ENCODE data around the gene PRKCB.
A peak's percentile ranks its signal among the peaks of the same experiment; 100 is the strongest.

PRKCB gene

DNA sequence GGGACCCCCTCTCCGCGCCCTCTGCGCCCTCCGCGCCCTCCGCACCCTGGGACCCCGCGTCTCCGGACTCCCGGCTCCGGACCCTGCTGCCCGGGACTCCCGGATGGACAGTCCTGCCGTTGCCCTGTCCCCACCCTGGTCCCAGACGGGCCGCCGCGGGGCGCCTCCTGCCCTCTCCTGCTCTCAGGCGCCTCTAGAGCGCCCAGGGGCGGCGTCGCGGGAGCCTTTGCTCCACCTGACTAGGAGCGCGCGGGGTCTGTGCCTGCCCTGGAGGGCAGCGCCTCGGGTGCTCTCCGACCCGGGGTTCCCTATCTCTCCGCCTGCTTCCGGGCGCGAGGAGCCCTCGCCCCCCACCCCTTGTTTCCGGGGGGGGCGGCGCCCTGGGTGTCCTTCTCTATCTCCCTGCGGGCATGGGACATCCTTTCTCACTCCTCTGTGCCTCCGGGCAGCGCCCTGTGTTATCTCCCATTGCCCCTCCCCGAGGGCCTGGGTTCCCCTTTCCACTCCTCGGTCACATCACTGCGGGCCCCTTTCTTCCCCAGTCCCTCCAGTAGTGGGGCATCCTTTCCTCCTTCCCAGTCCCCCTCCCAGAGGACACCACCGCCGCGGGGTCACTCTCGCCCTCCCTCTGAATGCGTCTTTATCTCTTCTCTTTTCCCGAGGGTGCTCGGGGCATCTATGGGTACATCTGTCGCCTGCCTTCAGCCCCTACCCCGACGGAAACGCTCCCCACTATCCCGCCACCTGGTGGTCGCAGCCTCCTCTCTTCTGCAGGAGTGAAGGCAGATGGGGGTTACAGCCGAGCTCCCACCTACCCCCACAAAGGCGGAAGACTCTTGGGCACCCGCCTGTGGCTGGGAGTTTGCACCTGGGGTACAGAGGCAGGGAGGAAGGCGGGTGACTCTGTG lies 875 bp downstream of the PRKCB start:
- DNase-seq (ENCODE audit: low read depth), result peak; percentile 43

DNA sequence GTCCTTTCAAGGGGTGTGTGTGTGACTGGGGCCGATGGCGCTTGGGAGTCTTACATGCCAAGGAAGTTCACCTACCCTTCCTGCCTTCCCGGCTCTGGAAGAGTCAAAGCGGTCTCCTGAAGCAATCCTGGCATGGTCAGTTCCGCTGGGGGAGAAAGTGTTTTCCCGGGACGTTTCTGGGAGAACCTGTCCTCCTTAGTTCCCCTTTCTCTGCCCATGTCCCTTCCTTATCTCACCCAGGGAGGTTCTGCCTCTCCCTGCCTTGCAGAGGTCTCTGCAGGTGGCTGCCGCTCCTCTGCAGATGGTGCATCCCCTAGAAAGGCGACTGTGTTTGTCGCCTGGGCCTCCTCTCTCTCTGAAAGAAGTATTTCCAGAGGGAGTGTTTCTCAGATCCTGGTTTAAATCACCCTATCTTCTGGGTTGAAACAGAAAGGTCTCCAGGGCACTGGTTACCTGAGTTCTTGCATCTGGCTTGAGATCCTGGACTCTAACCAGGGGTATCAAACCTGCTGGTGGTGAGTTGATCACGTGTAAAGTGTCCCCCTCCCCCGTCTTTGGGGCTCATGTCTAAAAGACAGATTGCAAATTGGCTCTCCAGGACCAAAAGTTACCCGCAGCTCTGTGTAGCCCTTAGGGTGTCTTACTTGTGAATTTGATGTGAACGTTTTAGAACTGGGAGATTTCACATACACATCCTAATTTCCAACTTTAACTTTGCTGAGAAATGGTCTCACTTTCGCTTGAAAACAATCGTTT lies 1.9 kb downstream of the PRKCB start:
- no peak for DNase-seq (ENCODE audit: low read depth)

DNA sequence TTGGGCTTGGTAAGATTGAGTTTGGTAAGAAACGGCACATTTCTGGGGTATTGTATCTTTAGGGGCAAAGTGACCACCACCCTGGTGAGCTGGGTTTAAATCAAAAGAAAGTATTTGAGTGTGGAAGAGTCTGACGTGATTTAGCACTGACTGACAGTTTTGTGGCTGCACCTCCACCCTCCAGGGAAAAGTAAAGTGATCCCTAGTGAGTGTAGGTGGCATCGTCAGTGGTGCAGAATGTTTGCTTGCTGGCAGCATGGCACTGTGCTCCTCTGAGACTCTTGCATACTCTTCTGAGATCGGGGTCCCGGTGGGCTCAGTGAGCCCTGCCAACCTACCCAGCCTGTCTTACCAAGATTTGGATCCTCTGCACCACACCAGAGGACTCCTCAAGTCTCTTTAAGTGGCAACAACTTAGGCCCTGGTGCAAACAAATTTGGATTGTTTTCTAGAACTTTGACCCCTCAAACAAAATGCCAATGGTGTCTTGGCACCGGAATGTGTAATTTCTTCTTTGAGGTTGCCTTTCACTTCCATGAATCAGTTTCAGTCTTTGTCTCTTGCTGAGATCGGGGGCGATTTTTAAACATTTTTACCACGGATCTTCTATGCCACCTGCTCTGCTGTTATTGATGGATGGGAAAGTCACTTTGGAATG lies 2.8 kb downstream of the PRKCB start:
- DNase-seq (ENCODE audit: low read depth), result no peak

DNA sequence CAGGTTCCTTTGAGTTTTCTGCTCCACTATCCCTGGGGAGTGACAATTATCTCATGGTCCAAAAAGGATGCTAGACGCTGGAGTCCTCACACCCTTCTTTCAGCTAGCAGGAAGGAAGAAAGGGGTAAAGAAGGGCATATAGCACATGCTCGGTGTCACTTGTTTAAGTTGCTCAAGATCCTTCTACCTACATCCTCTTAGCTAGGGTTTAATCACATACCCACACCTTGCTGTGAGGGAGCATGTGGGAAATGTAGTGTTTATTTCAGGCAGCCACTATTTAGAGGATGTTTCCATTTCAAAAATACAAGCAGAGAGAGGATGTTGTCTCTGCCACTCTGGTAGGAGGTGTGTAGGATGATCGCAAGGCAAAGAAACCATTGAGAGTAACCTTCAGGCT lies 4.5 kb downstream of the PRKCB start:
- no peak for DNase-seq (ENCODE audit: low read depth)

DNA sequence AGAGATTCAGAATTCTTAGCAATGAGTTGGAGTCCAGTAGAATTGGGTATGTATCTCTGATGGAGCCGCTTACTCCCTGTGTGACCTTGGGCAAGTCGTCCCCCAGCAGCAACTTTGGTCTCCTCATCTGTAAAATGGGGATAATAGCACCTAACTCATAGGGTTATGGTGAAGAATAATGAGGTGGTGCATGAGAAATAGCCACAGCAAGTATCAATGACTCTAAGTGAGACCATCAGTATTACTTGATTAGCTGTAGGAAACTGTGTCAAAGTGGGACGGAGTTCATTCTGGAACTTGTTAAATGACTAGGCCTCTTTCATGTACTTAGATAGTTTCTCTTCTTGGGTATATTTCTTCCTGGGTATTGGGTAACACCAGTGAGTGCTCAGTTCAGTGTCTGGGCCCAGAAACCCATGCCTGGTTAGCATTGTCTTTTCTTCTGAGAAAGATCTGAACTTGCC lies 6.4 kb downstream of the PRKCB start:
- DNase-seq (ENCODE audit: low read depth), result no peak

DNA sequence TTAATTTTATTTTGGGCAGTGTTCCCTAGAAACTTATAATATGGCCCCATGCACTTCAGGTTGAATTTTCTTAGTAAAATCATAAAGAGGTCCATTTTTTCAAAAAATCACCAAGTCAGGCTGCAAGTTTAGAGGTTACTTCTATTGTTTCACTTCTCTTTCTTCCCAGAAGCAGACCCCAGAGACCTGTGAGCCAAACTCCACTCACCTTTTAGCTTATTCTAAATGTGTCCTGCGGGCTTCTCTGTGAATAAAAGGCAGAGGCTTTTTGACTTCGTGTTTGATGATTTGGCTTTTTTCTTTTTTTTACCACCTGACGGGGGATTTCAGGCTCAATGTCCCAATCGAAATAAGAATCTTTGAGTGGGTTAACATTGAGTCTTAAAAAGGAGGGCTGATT lies 7.4 kb downstream of the PRKCB start:
- no peak for DNase-seq (ENCODE audit: low read depth)

DNA sequence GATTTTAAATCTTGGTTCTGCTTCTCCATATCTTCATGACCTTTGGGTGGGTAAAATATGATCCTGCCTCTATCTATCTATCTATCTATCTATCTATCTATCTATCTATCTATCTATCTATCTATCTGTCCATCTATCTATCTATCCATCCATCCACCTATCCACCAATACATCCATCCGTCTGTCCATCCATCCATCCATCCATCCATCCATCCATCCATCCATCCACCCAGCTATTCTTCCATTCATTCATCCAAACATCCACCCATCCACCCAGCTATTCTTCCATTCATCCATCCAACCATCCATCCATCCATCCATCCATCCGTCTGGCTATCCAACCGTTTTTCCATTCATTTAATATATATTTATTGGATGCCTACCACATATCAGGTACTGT lies 11.5 kb downstream of the PRKCB start:
- DNase-seq (ENCODE audit: low read depth), result no peak

DNA sequence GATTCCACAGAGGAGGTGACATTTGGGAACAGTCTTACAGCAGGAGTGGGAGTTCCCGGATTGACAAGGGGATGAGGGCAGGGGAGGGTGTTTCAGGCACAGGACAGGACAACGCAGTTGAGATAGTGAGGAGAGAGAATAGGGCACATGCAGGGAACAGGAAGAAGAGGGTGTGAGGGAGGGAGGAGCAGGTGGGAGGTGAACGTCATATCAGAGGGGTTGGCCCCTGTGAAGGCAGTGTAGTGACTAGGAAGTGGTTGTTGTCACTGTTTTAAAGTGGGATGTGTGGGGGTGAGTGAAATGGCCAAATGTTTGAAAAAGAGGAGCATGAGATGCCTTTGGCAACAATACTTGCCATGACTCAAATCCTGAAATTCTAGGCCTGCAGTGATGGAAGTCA lies 12.2 kb downstream of the PRKCB start:
- peak; percentile 24 for DNase-seq (ENCODE audit: low read depth)

DNA sequence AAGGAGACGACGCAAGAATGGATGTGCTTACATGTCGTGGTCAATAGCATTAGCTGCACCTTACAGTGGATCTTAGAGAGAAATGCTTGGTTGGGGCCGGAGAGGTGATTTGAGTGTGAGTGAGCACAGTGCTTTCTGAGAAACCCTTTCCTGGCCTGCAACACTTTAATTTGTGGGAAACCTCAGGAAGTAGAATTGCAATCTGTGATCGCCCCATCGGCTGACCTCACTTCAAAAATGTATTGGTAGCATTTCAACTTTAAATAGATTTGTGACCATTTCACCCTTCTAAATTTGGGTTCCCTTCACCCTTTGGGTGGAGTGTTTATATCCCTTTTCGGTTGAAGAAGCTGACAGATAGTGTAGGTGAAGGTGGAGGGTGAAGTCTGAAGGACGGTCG lies 13.2 kb downstream of the PRKCB start:
- DNase-seq (ENCODE audit: low read depth), result no peak

DNA sequence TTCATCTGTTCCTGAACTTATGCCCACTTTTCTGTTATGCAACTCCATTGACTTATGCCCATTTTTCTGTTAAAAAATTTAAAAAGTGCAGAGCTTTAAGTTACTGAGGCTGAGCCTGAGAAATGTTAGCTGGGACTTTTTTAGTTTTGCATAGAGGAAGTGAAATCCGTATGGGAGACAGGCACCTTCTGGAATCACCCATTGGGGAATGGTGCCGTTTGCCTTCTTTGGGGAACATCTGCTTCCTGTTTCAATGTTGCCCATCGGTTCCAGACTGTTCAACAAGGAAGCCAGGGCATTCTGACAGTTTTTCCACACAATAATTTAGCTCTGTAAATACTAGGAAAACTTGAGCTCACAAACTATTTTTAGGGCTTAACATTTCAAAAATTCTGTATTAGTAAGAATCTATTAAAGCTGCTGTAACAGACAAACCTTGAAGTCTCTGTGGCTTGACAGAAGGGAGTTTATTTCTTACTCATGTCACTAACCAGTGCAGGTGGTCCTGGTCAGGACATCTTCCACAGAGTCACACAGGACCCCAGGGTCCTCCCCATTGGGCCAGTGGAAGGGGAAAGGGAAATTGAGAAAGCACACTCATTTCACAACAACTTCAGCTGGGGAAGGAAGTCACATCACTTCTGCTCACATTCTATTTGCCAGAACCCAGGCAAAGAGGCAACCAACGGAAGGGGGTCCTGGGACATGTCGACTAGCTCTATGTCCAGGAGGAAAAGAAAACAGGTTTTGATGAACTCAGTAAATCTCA lies 17.2 kb downstream of the PRKCB start:
- DNase-seq (ENCODE audit: low read depth), result no peak

DNA sequence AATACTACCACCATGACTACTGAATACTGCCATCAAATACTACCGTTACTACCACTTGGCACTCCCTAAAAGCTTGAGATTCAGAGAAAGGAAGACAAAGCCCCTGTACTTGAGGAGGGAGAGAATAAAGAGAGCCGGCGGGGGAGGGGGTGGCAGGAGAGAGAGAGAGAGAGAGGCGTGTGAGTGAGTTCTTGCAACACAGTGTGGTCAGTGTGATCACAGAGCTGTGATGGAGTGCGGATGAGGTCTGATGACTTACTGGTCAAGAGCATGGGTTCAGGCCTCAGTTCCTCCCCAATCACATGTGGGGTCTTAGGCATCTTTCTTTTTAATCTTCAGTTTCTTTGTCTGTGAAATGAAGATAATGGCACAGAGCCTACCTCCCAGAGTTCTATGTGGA lies 19.2 kb downstream of the PRKCB start:
- no peak for DNase-seq (ENCODE audit: low read depth)

DNA sequence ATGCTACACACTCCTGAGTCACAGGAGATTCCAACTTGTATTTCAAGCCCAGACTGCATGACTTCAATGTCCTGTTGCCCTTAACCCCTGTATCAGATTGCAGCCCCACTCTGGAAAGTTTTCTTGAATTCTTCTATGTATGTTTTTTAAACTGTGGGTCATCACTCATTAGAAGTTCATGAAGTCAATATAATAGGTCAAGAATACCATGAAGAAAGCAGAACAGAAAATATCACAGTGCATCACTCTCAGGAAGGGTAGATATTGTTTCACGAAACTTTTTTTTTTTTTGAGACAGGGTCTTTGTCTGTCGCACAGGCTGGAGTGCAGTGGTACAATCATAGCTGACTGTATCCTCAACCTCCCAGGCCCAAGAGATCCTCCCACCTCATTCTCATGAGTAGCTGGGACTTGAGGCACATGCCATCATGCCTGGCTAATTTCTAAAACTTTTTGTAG lies 20.5 kb downstream of the PRKCB start:
- no peak for DNase-seq (ENCODE audit: low read depth)

DNA sequence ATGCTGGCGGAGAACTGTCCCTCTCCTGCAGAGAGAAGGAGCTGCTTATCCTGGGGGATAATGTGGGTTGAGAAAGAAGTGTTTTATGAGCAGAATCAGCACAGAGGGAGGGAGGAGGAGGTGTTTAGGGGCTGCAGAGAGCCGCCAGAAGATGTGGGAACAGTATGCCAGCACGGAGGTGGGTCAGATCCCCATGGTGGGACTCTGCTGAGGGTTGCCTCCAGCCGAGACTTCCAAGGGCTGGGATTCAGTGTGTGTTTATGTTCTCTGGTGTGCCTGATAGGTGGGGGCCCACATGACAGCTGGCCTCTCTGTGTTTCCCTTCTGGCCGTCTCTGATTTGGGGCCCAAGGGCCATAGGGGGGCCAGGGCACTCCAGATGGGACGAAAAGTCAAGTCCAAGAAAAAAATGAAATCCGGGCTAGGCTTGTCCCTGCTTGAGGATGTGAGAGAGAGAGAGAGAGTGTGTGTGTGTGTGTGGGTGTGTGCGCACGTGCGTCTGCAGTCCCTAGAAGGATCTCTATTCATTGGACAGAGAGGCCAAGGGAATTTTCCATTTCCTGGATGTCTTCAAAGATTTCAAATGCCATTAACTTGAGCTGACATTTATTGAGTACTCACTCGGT lies 21.6 kb downstream of the PRKCB start:
- no peak for DNase-seq (ENCODE audit: low read depth)

DNA sequence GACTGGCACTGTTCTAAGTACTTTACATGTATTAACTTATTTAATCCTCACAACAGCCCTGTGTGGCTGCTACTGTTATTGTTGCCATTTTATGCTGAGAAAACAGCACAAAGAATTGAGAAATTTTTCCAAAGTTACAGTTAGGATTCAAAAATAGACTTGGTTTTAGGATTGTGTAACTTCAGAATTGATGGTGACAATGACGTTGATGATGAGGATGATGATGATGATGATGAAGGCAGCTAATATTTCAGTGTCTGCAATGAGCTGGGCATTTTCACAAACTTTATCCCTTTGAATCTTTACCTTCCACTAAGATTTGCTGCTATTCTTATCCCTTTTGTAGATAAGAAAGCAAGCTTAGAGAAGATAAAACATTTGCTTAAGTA lies 22.1 kb downstream of the PRKCB start:
- DNase-seq (ENCODE audit: low read depth), result no peak

DNA sequence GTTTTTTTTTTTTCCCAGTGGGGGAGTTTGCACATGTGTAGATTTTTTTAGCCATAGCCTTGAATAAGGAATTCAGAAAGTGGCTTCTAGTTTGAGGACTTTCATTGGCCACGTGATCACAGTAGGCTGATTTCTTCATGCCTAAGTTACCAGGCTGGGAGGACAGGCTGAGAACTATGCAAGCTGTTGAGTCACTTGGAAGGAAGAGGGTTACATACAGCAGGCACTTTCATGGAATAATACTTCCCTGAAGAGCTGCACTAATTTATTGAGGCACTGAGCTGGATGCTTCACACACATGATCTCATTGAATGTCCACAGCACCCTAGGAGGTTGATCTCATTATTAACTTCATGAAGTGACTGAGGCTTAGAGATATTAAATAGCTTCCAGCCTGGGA lies 22.8 kb downstream of the PRKCB start:
- no peak for DNase-seq (ENCODE audit: low read depth)

DNA sequence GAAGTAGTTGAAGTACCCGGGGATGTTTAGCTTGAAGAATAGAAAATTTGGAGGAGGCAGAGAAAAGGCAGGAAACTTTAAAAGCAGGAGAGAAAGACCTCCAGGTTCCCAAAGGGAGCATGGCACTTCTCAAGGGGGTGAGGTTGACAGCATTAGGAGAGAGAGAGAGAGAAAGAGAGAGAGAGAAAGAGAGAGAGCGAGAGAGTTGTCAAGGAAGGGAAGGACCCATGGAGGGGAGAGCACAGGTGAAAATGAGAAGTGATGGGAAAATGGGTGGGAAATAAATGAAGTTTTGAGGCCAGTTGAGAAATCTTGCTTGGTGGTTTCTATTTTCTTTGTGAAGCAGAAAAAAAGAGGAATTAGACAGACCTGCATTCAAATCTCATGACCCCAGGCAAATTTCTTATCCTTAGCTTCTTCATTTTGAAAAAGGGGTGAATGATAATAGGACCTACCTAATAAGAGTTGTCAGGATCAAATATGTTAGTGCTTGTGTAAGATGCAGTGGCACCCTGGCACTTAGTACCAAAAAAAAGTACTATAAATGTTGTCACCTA lies 24.0 kb downstream of the PRKCB start:
- no peak for DNase-seq (ENCODE audit: low read depth)

DNA sequence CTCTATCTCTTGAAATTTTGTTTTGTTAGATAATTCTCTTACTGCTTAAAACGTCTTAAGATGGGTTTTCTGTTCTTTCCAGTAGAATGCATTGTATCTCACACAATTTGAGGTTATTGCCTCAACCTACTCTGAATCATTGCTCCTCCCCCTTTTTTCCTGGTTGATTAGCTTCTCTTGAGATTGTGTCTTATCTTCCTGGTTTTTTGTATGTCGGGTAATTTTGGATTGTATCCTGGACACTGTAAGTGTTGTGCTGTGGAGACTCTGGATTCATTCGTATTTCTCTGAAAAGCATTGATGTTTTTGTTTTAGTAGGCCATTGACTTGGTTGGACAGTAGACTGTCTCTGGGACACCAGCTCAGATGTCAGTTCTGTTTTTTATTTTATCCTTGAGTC lies 26.1 kb downstream of the PRKCB start:
- DNase-seq (ENCODE audit: low read depth), result no peak

DNA sequence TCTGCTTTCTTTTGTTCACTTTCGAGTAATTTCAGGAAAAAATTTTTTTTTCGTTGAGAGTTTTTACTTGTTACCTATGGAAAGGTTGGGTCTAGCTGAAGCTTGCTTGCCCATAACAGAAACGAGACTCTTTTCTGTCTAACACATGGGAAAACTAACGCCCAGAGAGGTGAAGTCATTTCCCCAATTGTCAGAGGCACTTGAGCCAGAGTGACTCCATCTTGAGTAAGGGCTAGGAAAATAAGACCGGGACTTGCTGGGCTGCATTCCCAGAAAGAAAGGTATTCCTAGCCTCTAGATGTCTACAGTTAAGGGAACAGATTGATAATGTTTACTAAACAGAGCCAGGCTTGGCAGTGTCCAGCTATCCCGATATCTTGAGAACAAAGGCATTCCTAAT lies 26.8 kb downstream of the PRKCB start:
- DNase-seq (ENCODE audit: low read depth), result no peak

DNA sequence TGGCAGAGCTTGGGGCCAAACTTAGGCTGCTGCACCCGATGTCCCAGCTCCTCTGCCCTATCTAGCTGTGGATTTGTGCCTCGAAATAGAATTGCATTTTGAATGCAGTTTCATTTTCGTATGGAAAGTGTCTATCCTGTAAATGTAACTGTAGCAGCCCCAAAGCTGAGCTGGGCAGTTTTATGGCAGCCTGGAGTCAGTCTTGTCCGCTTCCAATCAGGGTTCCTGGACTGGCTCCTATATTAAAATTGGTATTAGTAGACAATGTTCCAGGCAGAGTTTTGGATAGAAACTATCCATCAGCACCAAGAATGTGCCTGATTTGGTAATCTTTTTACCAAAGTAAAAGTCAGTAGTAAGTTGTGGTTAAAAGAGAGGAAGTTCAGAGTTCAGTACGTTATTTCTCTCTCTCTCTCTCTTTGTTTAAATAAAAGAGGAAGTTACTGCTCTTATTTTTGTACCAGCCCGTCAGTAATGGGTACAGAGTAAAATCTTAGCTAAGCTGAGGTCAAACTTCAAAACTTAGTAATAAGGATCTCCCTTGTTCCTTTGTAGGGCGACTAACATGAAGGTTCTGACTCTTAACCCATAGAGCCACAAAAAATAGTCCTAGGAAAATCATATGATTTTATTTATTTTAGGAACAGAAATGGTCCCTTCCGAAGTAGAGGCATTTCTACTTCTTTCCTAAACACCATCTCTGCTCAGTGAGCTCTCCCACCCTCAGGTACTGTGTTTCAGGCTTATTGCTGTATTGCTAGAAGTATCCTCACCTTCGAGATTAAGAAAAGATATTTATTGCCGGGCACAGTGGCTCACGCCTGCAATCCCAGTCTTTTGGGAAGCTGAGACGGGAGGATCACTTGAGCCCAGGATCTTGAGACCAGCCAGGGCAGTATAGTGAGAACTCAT lies 28.0 kb downstream of the PRKCB start:
- no peak for DNase-seq (ENCODE audit: low read depth)

DNA sequence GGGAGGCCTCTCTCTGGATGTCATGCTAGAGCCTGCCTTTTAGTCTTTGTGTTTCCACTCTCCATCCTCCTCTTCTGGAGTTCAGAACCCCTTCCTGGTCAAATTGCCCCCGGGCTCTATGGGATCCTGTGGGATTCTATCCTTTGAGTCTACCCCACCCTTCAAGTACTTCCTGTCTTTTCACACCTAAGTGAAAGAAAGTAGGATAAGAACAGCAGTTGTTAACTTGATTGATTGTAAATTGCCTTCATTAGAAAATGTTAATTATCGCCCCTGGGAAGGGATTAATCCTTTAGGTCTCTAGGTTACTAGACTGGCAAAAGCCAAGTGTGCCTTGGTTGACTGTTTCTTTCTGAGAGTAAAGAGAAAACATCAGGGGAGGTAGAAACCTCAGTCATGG lies 30.1 kb downstream of the PRKCB start:
- DNase-seq (ENCODE audit: low read depth), result no peak

Data from activated gamma-delta T cell treated with anti-CD3 and anti-CD28 coated beads, Interleukin-2, amount 50 U/mL, for 16 hours (primary cell).